Activated CD8-positive, alpha-beta memory T cell treated with anti-CD3 and anti-CD28 coated beads for 4 hours (primary cell): ENCODE results near the gene B9D1.
A peak's percentile ranks its signal among the peaks of the same experiment; 100 is the strongest.

Experiments used
- DNase-seq, 2 donors: peaks; one replicate each; pipeline ENCODE4 v3.0.0-alpha.2; 2020; ENCODE audit warnings: low read depth in 2 of 2

The B9D1 gene

GRCh38 chr17:19338031-19338990 is 24.2 kb downstream of the B9D1 start:
- DNase-seq, result peak in 1 of 2 donors; percentile 28

- DNase-seq, result no peak
Observed at GRCh38 chr17:19337712-19338023, 24.9 kb downstream of the B9D1 start.

DNA sequence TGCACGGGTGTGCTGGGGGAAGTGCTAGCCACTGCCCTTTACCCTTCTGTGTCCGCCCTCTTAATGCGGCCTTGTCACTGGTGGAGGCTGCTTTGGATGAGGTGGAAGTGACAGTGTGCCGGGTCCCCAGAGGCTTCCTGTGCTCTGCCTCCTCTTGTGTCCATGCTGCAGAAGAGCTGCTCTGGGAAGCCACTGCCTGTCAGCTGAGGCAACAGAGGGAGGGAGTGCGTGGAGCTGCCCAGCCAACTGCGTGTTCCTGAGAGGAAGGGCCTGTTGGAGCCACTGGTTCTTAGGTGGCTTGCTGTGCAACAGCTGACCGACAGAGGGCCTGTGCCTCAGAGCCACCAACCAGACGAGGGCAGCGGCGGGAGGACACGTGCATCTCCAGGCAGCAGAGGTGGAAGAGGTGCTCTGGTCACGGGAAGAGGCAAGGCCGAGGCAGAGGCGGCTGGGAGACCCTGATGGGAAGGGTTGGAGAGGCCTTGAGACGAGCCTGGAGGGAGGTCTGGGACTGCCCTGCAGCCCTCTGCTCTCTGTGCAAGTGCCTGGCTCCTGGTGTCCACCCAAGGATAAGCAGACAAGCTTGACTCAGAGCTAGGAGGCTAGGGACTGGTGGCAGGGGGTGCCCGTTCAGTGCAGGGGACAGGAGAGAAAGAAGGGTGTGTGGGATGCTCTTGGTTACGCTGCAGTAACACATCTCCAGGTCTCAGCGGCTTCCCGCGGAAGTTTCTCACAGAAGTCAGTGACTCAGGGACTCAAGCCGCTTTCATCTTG is 25.4 kb downstream of the B9D1 start:
- DNase-seq, result no peak

DNA sequence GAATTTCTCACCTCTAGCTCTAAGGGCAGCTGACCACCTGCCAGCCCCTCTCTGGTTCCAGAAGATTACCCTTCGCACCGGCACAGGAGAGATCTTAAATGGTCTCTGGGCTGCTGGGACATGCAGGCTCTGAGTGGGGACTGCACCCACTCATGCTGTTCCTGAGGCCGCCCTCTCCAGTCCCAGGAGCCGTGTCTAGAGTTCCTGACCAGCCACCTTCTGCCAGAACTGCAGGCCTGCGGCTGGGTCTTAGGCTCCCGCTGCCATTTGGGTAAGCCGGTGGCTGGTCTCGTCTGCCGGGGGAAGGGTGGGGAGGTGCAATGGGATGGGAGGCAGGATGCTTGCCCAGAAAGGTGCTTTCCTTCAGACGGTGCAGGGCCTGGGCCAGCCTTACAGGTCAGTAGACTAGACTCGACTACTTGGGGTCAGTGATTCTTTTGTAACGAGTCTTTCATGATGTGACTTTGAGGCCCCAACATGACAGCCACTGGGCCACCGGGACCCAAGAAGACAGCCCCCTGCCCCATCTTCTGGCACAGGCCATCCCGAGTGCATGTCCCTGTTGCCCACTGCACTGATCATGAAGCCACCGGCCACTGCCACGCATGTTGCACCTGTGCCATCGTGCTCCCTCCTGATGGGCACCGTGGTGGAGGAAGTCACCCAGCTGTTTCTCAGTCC is 26.4 kb downstream of the B9D1 start:
- no peak for DNase-seq

- DNase-seq, result no peak
Observed at GRCh38 chr17:19334331-19334730, 28.2 kb downstream of the B9D1 start.

DNA sequence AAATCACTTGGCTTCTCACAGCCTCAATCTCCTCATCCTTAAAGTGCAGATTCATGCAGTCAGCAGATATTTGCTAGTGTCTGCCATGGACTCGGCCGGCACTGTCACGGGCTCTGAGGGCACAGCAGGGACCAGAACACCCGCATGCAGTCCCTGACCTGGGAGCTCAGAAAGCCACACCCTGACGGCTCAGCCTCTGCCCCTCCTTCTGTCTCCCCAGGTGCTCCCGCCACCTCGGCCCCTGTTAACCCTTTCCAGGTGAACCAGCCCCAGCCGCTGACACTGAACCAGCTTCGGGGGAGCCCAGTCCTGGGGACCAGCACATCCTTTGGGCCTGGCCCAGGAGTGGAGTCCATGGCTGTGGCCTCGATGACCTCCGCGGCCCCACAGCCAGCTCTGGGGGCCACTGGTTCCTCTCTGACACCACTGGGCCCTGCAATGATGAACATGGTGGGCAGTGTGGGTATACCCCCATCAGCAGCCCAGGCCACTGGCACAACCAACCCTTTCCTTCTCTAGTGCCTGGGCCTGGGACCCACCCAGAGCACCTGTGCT is 28.7 kb downstream of the B9D1 start:
- no peak for DNase-seq

DNA sequence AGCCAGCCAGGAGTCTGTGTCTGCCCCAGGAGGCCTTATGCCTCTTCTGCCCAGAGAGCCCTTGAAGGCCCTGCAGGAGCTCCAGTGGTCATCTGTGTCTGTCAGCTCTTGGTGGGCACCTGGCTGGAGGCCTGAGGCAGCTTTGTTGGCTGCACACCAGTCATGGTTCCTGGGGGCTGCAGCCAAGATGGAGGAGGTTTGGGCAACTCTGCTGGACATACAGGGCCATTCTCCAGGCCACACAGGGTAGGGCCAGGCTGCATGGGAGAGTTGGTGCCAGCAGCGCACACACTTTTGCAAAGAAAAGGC is 29.4 kb downstream of the B9D1 start:
- no peak for DNase-seq

DNA sequence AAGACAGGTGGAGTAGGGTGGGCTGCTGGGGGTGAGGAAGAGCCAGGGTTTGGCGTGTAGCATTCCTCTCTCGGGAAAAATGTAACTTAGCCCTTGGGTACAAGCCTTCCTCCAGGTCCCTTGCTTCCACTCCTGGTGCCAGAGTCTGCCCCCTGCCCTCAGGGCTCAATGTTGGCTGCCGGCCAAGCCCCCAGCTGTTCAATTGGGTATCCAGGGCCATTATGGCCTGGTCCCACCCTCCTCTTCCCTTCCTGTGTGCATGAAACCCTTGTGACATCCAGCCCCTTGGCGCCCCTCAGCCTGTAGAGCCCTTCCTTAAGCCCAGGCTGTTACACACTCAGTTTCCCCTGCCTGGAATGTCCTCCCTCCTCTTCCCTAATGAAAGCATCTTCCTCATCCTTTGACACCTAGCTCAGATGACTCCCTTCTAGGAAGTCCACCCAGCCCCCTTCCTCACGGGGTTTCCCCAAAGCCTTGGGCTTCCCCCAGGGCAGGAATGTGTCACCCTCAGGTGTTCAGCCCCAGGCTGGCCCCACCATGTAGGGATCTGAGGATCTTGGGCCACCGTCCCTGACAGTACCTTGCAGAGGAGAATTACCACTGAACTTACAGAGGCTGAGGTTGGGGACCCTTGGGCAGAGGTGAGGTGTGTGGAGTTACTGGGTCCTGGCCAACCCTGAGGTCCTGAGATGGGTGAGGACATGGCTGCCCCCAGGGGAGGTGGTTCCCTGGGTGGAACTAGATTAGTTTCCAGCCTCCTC is 30.0 kb downstream of the B9D1 start:
- DNase-seq, result no peak

- no peak for DNase-seq
Observed at GRCh38 chr17:19331543-19332245, 30.8 kb downstream of the B9D1 start.

DNA sequence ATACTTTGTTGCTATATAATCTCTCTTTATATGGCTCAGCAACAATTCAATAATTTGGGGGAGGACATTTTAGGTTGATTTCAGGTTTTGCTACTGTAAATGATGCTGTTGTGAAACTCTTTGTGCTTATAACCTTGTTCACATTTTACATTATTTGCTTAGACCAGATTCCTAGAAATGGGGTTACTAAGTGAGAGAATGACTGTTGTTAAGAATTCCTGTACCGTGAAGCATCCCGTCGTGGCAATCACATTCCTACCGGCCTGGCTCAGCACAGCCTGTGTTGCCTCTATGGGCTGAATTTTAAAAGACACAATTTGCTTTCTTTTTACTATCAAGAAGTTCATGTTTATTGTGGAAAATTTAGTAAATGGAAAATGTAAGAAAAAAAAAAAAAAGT is 31.4 kb downstream of the B9D1 start:
- no peak for DNase-seq

- DNase-seq, result no peak
Observed at GRCh38 chr17:19330271-19330670, 32.3 kb downstream of the B9D1 start.

GRCh38 chr17:19329839-19330238 is 32.7 kb downstream of the B9D1 start:
- no peak for DNase-seq

GRCh38 chr17:19329136-19329535 is 33.4 kb downstream of the B9D1 start:
- no peak for DNase-seq

GRCh38 chr17:19328441-19329061 is 34.0 kb downstream of the B9D1 start:
- DNase-seq, result no peak

GRCh38 chr17:19327031-19327783 is 35.3 kb downstream of the B9D1 start:
- no peak for DNase-seq

DNA sequence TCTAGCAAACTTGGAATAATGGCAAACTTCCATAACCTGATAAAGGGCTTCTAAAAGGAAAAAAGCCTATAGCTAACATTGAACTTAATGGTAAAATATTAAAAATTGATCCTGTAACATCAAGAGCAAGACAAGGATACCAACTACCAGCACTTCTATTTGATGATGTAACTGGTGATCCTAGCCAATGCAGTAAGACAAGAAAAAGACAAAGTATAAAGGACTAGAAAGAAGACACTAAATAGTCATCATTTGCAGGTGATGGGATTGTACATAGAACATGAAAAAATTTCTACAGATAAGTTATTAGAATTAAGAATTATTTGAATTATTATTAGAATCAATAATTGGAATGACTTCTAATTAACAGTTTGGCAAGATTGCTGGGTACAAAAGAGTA is 37.0 kb downstream of the B9D1 start:
- no peak for DNase-seq

DNA sequence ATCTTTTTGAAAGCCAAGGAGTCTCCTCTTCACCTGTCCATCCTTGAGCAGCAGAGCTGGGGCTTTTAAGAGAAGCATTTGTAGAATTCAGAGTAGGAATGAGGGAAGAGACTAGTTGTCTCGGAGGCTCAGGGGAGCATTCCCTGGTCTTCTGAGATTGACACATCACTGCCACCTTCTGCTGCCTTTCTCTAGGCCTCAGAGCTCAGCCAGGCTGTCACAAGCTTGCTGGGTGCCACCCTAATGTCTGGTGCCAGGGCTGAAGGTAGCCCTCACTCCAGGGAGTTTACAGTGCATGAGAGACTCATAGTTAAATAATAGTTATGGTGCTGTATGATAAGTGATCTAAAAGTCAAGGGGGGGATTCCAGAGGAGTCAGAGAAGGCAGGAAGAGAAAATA is 39.7 kb downstream of the B9D1 start:
- DNase-seq, result no peak

DNA sequence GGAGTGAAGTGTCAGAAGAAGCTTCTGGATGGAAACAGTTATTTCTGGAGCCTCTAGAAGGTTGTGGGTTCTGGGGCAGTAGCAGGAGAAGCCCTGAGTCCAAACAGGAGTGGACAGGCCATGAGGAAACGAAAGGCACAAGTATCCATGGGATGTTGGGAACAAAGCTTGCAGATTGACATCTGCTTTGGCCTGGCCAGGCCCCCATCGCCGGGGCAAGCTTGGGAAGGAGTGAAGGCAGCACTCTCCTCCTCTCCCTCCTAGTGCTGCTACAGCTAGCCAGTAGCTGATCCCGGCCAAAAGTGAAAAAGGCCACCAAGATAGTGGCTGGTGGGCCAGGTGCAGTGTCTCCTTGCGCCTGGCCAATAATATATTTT is 40.4 kb downstream of the B9D1 start:
- DNase-seq, result no peak

DNA sequence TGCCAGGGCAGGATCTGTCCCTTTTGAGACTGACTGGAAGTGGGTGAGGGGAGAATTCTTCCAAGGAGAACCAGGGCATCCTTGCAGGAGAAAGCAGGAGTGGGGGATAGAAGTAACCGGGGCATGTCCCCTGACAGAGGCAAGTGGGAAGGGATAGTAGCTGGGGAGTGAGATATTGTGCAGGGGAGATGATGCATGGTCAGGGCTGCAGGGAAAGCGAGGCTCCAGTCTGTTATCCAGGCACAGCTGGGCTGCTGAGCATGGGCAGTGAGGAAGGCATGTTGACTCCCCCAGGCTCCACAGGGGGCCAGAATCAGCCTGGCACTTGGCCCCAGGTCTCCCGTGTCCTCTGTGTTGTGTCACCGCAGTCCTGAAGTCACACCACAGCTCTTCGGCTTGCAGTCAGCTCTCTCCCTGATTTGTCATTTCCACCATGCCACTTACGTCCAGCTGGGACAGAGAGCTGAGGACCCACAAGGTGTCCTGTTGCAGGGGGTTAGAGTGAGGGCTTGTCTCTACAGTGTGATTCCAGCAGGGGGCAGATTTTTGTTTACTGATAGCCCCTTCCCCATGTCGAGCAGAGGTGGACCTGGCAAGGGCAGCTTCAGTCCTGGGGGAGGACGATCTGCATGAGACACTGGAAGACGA is 40.9 kb downstream of the B9D1 start:
- no peak for DNase-seq
